Smooth muscle cell (in vitro differentiated cells): ENCODE data around the gene HIVEP3. TPM values are rescaled to one million over a fixed set of nuclear protein-coding genes. Genes with fewer than 3 reads are reported as not detected.

Experiments used
- DNase-seq: peaks from one replicate; lab custom pipeline; 2025; ENCODE audit not compliant: unreplicated experiment; lab: John Stamatoyannopoulos, UW
- H2AFZ ChIP-seq: fragments of 200-600 bp; sonication (generic); 2 replicates; pipeline ENCODE4 v1.6.0; 2016; ENCODE audit warnings: antibody characterized with exemption, low read depth, mild to moderate bottlenecking
- H3F3A ChIP-seq: fragments of 200-600 bp; sonication (generic); 2 replicates; pipeline ENCODE4 v1.6.0; 2017; ENCODE audit warnings: antibody characterized with exemption, low read depth
- H3K27ac ChIP-seq: fragments of 200-600 bp; sonication (generic); 2 replicates; pipeline ENCODE4 v1.5.1; 2016; ENCODE audit warnings: low read depth, mild to moderate bottlenecking
- H3K27me3 ChIP-seq: fragments of 200-600 bp; sonication (generic); 2 replicates; pipeline ENCODE4 v1.6.1; 2016; ENCODE audit warnings: low read depth, mild to moderate bottlenecking
- H3K36me3 ChIP-seq: fragments of 200-600 bp; sonication (generic); 2 replicates; pipeline ENCODE4 v1.5.1; 2016; ENCODE audit warnings: low read depth
- H3K4me1 ChIP-seq: fragments of 200-600 bp; sonication (generic); 2 replicates; pipeline ENCODE4 v1.5.1; 2016; ENCODE audit warnings: low read depth
- H3K4me2 ChIP-seq: fragments of 200-600 bp; sonication (generic); 2 replicates; pipeline ENCODE4 v1.6.0; 2016; ENCODE audit warnings: mild to moderate bottlenecking
- H3K4me3 ChIP-seq: fragments of 200-600 bp; sonication (generic); 2 replicates; pipeline ENCODE4 v1.5.1; 2016; ENCODE audit warnings: mild to moderate bottlenecking
- H3K79me2 ChIP-seq: fragments of 200-600 bp; sonication (generic); 2 replicates; pipeline ENCODE4 v1.6.0; 2016; ENCODE audit warnings: low read depth, mild to moderate bottlenecking
- H3K9ac ChIP-seq: fragments of 200-600 bp; sonication (generic); 2 replicates; pipeline ENCODE4 v1.6.0; 2016; ENCODE audit warnings: low read depth
- H3K9me3 ChIP-seq: fragments of 200-600 bp; sonication (generic); replicated peaks from 2 replicates; pipeline ENCODE4 v1.5.1; 2016; ENCODE audit warnings: low read depth
- H4K20me1 ChIP-seq: fragments of 200-600 bp; sonication (generic); 2 replicates; pipeline ENCODE4 v1.6.0; 2016; ENCODE audit warnings: low read depth
- CTCF ChIP-seq: fragments of 200-600 bp; sonication (generic); IDR thresholded peaks from 2 replicates; pipeline ENCODE4 v1.5.1; 2017; ENCODE audit warnings: borderline replicate concordance, mild to moderate bottlenecking, antibody characterized with exemption; ENCODE audit not compliant: insufficient read depth, poor library complexity, severe bottlenecking
- WGBS: methylation state at CpG from one replicate; pipeline ENCODE4 v1.1.7; 2016; ENCODE audit warnings: low lambda C conversion rate; 5-methylcytosine and 5-hydroxymethylcytosine counted together
- polyA plus RNA-seq: library from polyadenylated mRNA; unstranded; fragments of >200 nt; fragmentation: Nextera tagmentation; extraction: Ambion mirVana; gene quantifications from 2 replicates; pipeline ENCODE4 v1.2.1, GENCODE V29; 2016
- total RNA-seq: library from RNA; depleted of rRNA; stranded (reverse); fragments of >200 nt; gene quantifications from 2 replicates; pipeline ENCODE4 v1.2.3, GENCODE V29; 2014

The HIVEP3 gene
- total and polyA plus RNA-seq, 2 experiments from 2014 or later: 2.1 to 6.4 TPM

GRCh38 chr1:41958015-41958673 is 39.4 kb upstream of the HIVEP3 start:
- Histone ChIP-seq H3K4me1 (peaks cover 14% of the 10 kb centered on the region), H3K36me3 (no peaks in the 10 kb centered on the region), H3K27ac (no peak overlapping the region)

GRCh38 chr1:41957568-41957967 is 38.8 kb upstream of the HIVEP3 start:
- Histone ChIP-seq H3K27me3 (no peaks in the 10 kb centered on the region), H3K4me1 (peaks cover 14% of the 10 kb centered on the region), H3F3A (peaks cover 5% of the 10 kb centered on the region), H3K79me2 (no peaks in the 10 kb centered on the region), H3K9me3 (no peaks in the 10 kb centered on the region), H3K4me2 (peak overlapping the region; percentile 1), H2AFZ (no peak overlapping the region), H3K36me3 (no peaks in the 10 kb centered on the region), H3K4me3 (no peak overlapping the region), H4K20me1 (no peaks in the 10 kb centered on the region), H3K27ac (no peak overlapping the region), H3K9ac (no peak overlapping the region)
- no peak for TF ChIP-seq CTCF
- no peak for DNase-seq
- WGBS: 79% methylated on average over 3 of the region's 3 CpGs

More at GRCh38 chr1:41958015-41958673, 39.4 kb upstream of the HIVEP3 start:
- H3K27me3 ChIP-seq: no peaks in the 10 kb centered on the region
- no peak overlapping the region for H3K4me2 ChIP-seq
- WGBS: 74% methylated on average over 6 of the region's 6 CpGs
- H3K9me3 ChIP-seq: no peaks in the 10 kb centered on the region
- H4K20me1 ChIP-seq: no peaks in the 10 kb centered on the region
- no peaks in the 10 kb centered on the region for H3K79me2 ChIP-seq
- H3K4me3 ChIP-seq: no peak overlapping the region
- no peak for TF ChIP-seq CTCF
- H2AFZ ChIP-seq: no peak overlapping the region
- DNase-seq: no peak
- H3K9ac ChIP-seq: no peak overlapping the region
- H3F3A ChIP-seq: peaks cover 5% of the 10 kb centered on the region

GRCh38 chr1:41955461-41956159 is 36.9 kb upstream of the HIVEP3 start:
- Histone ChIP-seq H4K20me1 (no peaks in the 10 kb centered on the region), H3K4me2 (peak overlapping the region; percentile 55)

More at GRCh38 chr1:41955461-41956159, 36.9 kb upstream of the HIVEP3 start:
- 20% methylated on average over 9 of the region's 9 CpGs for WGBS
- peak overlapping the region; percentile 94 for H3K27ac ChIP-seq
- DNase-seq: no peak
- peak overlapping the region; percentile 81 for H3K9ac ChIP-seq
- no peaks in the 10 kb centered on the region for H3K36me3 ChIP-seq
- no peak for TF ChIP-seq CTCF
- H2AFZ ChIP-seq: no peak overlapping the region
- no peaks in the 10 kb centered on the region for H3K27me3 ChIP-seq
- no peak overlapping the region for H3K4me3 ChIP-seq
- H3K4me1 ChIP-seq: peaks cover 14% of the 10 kb centered on the region
- peaks cover 5% of the 10 kb centered on the region for H3F3A ChIP-seq
- no peaks in the 10 kb centered on the region for H3K9me3 ChIP-seq
- no peaks in the 10 kb centered on the region for H3K79me2 ChIP-seq
